Activated CD8-positive, alpha-beta memory T cell treated with anti-CD3 and anti-CD28 coated beads, Interleukin-2, amount 50 U/mL, for 4 hours (primary cell): ENCODE measurements around the gene ITPRID1.

Experiments
- DNase-seq: peaks from one replicate; pipeline ENCODE4 v3.0.0-alpha.2; 2020

The ITPRID1 gene

DNA sequence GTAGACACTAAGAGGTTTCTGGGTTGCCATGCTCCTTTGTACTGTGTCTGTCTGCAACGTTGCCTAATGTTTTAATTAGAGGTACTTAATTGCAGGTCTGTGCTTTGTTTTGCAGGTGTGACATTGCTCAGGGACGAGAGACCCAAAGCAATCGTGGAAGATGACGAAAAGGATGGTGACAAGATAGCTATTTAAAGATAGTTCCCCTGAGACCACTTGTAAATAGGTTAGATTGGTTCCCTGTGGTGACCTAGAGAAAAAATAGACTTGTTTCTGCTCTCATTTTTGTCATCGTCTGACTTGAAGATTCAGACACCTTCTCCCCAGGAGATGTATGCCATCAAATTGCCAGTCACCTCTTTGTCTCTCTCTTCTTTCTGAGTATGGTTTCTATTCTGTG lies 193.2 kb downstream of the ITPRID1 start:
- no peak for DNase-seq
